ENCODE results near the gene C17orf67. TPM values are rescaled to one million over a fixed set of nuclear protein-coding genes. Genes with fewer than 3 reads are reported as not detected.
"Not testable (repeated sequence)": the region's sequence is repeated elsewhere in the genome, so short reads cannot be mapped to it uniquely, and the experiment has no call there.

Gene C17orf67
- total RNA-seq, 4 donors from 2014 or later, result 0.24 to 1.2 (median 1.2) TPM

GRCh38 chr17:56770427-56770826 is 63.3 kb downstream of the C17orf67 start:
- no peak overlapping the region for H3K27ac ChIP-seq
- no peak for DNase-seq
- no peaks in the 10 kb centered on the region for H3K36me3 ChIP-seq
- no peaks in the 10 kb centered on the region for H3K27me3 ChIP-seq
- H3K4me3 ChIP-seq (replicated peaks in 1 of 3), result no peak overlapping the region
- no peaks in the 10 kb centered on the region for H3K9me3 ChIP-seq
- no peaks in the 10 kb centered on the region for H3K4me1 ChIP-seq
- intact Hi-C loops (cut with DNase I), result no loop called here
- TF ChIP-seq CTCF (IDR thresholded peaks at IDR 0.05) (no peak), POLR2A (IDR thresholded peaks at IDR 0.05) (no peak)

GRCh38 chr17:56765449-56765848 is 68.3 kb downstream of the C17orf67 start:
- no peak for DNase-seq
- Histone ChIP-seq H3K36me3 (no peaks in the 10 kb centered on the region), H3K4me1 (no peaks in the 10 kb centered on the region), H3K27me3 (no peaks in the 10 kb centered on the region), H3K9me3 (no peaks in the 10 kb centered on the region), H3K27ac (no peak overlapping the region), H3K4me3 (replicated peaks in 1 of 3) (no peak overlapping the region)
- intact Hi-C loops (cut with DNase I), result no loop called here
- WGBS, 2 donors, result 84 to 94% methylated on average over 4 of the region's 4 CpGs
- TF ChIP-seq POLR2A (IDR thresholded peaks at IDR 0.05) (no peak), CTCF (IDR thresholded peaks at IDR 0.05) (no peak)

GRCh38 chr17:56762988-56763387 is 70.7 kb downstream of the C17orf67 start:
- Histone ChIP-seq H3K9me3 (no peaks in the 10 kb centered on the region), H3K4me1 (no peaks in the 10 kb centered on the region), H3K27me3 (no peaks in the 10 kb centered on the region), H3K4me3 (replicated peaks in 1 of 3) (no peak overlapping the region), H3K36me3 (no peaks in the 10 kb centered on the region), H3K27ac (no peak overlapping the region)
- no peak for DNase-seq
- TF ChIP-seq CTCF (IDR thresholded peaks at IDR 0.05), result no peak
- no peak for TF ChIP-seq POLR2A (IDR thresholded peaks at IDR 0.05)
- intact Hi-C loops (cut with DNase I), result no loop called here
- 66 to 78% methylated on average over 1 of the region's 1 CpG for WGBS, 2 donors

GRCh38 chr17:56762144-56762543 is 71.6 kb downstream of the C17orf67 start:
- 92 to 93% methylated on average over 5 of the region's 5 CpGs for WGBS, 2 donors
- Histone ChIP-seq H3K27ac (no peak overlapping the region), H3K36me3 (no peaks in the 10 kb centered on the region), H3K4me1 (no peaks in the 10 kb centered on the region), H3K4me3 (replicated peaks in 1 of 3) (no peak overlapping the region), H3K27me3 (no peaks in the 10 kb centered on the region), H3K9me3 (no peaks in the 10 kb centered on the region)
- DNase-seq, result no peak
- intact Hi-C loops (cut with DNase I), result no loop called here
- TF ChIP-seq CTCF (IDR thresholded peaks at IDR 0.05) (no peak), POLR2A (IDR thresholded peaks at IDR 0.05) (no peak)

- H3K4me3 ChIP-seq (replicated peaks in 1 of 3), result no peak overlapping the region
- no peak for DNase-seq
- no peaks in the 10 kb centered on the region for H3K4me1 ChIP-seq
- intact Hi-C loops (cut with DNase I), result no loop called here
- TF ChIP-seq CTCF (IDR thresholded peaks at IDR 0.05), result no peak
- TF ChIP-seq POLR2A (IDR thresholded peaks at IDR 0.05), result no peak
- H3K27ac ChIP-seq, result no peak overlapping the region
- H3K36me3 ChIP-seq, result no peaks in the 10 kb centered on the region
- whole genome bisulfite sequencing, 2 donors, result 86 to 91% methylated on average over 2 of the region's 2 CpGs
- H3K27me3 ChIP-seq, result no peaks in the 10 kb centered on the region
- H3K9me3 ChIP-seq, result no peaks in the 10 kb centered on the region
Observed at GRCh38 chr17:56761387-56761786, 72.3 kb downstream of the C17orf67 start.

- H3K27me3 ChIP-seq; H3K4me1 ChIP-seq; H3K4me3 ChIP-seq (replicated peaks in 1 of 3); intact Hi-C loops (cut with DNase I); H3K9me3 ChIP-seq; H3K27ac ChIP-seq; DNase-seq; H3K36me3 ChIP-seq: not testable (repeated sequence)
- whole genome bisulfite sequencing, 2 donors, result 92 to 94% methylated on average over 7 of the region's 7 CpGs
Observed at GRCh38 chr17:56757611-56758010, 76.1 kb downstream of the C17orf67 start.
